ENCODE data around the gene EIF1AD. TPM values are rescaled to one million over a fixed set of nuclear protein-coding genes. Genes with fewer than 3 reads are reported as not detected.
"Not testable (repeated sequence)": the region's sequence is repeated elsewhere in the genome, so short reads cannot be mapped to it uniquely, and the experiment has no call there.

EIF1AD gene
- total RNA-seq, 1 donor from 2014 or later = 19.0 TPM

GRCh38 chr11:66022401-66023185, 20.6 kb upstream of the EIF1AD start:
- no peak for DNase-seq

- DNase-seq = no peak
Observed at GRCh38 chr11:66020618-66021357, 18.8 kb upstream of the EIF1AD start.

- no peak for DNase-seq
Observed at GRCh38 chr11:66020212-66020611, 18.3 kb upstream of the EIF1AD start.

- no peak for DNase-seq
Observed at GRCh38 chr11:66017321-66017720, 15.4 kb upstream of the EIF1AD start.

- no peak for DNase-seq
Observed at GRCh38 chr11:66016793-66017177, 14.8 kb upstream of the EIF1AD start.

GRCh38 chr11:66015936-66016792, 14.2 kb upstream of the EIF1AD start:
- no peak for DNase-seq

GRCh38 chr11:66015454-66015881, 13.5 kb upstream of the EIF1AD start:
- no peak for DNase-seq

GRCh38 chr11:66014804-66015453, 13.0 kb upstream of the EIF1AD start:
- no peak for DNase-seq

- no peak for DNase-seq
Observed at GRCh38 chr11:66013762-66014100, 11.8 kb upstream of the EIF1AD start.

GRCh38 chr11:66012946-66013761, 11.2 kb upstream of the EIF1AD start:
- no peak for DNase-seq

GRCh38 chr11:66012371-66012945, 10.5 kb upstream of the EIF1AD start:
- DNase-seq = no peak

GRCh38 chr11:66011785-66012303, 9.9 kb upstream of the EIF1AD start, which contains the start of gene CST6:
CST6 (plus strand) TSS chr11:66012008; CDS start chr11:66012045, 37 bp downstream.
- no peak for DNase-seq

GRCh38 chr11:66011239-66011784, 9.4 kb upstream of the EIF1AD start:
- DNase-seq = no peak

GRCh38 chr11:66010036-66010435, 8.1 kb upstream of the EIF1AD start:
- not testable (repeated sequence) for DNase-seq

GRCh38 chr11:66008468-66009101, 6.6 kb upstream of the EIF1AD start:
- no peak for DNase-seq

GRCh38 chr11:66008095-66008467, 6.1 kb upstream of the EIF1AD start:
- no peak for DNase-seq

GRCh38 chr11:66007201-66007634, 5.3 kb upstream of the EIF1AD start:
- no peak for DNase-seq

- DNase-seq = no peak
Observed at GRCh38 chr11:66006891-66007176, 4.9 kb upstream of the EIF1AD start.

- DNase-seq = no peak
Observed at GRCh38 chr11:66006134-66006890, 4.4 kb upstream of the EIF1AD start.

All from skin of body (tissue), 2 donors.